SK-N-SH treated with all-trans-retinoic acid at 6 μM for 48 hours (cell line): ENCODE measurements around the gene PHACTR3.

Experiments
- ATAC-seq: fragments of 200-7000 bp; cut with Tn5 transposase; 3 replicates; pipeline ENCODE4 v1.9.1; 2020; ENCODE audit warnings: mild to moderate bottlenecking, moderate library complexity
- ARNTL ChIP-seq: fragments of 450-650 bp; formaldehyde crosslinking; IDR thresholded peaks from 2 replicates; pipeline ENCODE4 v1.5.0; 2020; ENCODE audit warnings: low read depth, mild to moderate bottlenecking, moderate library complexity, borderline replicate concordance
- BACH2 ChIP-seq: fragments of 250-450 bp; sonication (Bioruptor Pico); IDR thresholded peaks from 2 replicates; pipeline ENCODE4 v1.9.0; 2021; ENCODE audit warnings: mild to moderate bottlenecking, borderline replicate concordance
- CSDC2 ChIP-seq: fragments of 250-450 bp; sonication (Bioruptor Pico); IDR thresholded peaks from 2 replicates; pipeline ENCODE4 v1.5.0; 2020; ENCODE audit warnings: mild to moderate bottlenecking, moderate library complexity
- ESRRG ChIP-seq: fragments of 250-450 bp; sonication (Bioruptor Pico); IDR thresholded peaks from 2 replicates; pipeline ENCODE4 v1.6.1; 2021; ENCODE audit warnings: mild to moderate bottlenecking
- GLIS3 ChIP-seq: fragments of 250-450 bp; sonication (Bioruptor Pico); IDR thresholded peaks from 2 replicates; pipeline ENCODE4 v1.5.0; 2020; ENCODE audit warnings: mild to moderate bottlenecking, moderate library complexity
- ISL1 ChIP-seq: fragments of 250-450 bp; sonication (Bioruptor Pico); IDR thresholded peaks from 2 replicates; pipeline ENCODE4 v2.1.2; 2022; ENCODE audit warnings: mild to moderate bottlenecking, moderate library complexity
- OSR1 ChIP-seq: fragments of 250-450 bp; sonication (Bioruptor Pico); IDR thresholded peaks from 2 replicates; pipeline ENCODE4 v1.8.0; 2022; ENCODE audit warnings: moderate library complexity, mild to moderate bottlenecking, inconsistent platforms
- PPARA ChIP-seq: fragments of 250-450 bp; sonication (Bioruptor Pico); IDR thresholded peaks from 2 replicates; pipeline ENCODE4 v1.5.0; 2020; ENCODE audit warnings: mild to moderate bottlenecking, borderline replicate concordance
- RARB ChIP-seq: fragments of 250-450 bp; sonication (Bioruptor Pico); IDR thresholded peaks from 2 replicates; pipeline ENCODE4 v1.8.0; 2021; ENCODE audit warnings: mild to moderate bottlenecking, moderate library complexity
- SNAI2 ChIP-seq: fragments of 250-450 bp; sonication (Bioruptor Pico); IDR thresholded peaks from 2 replicates; pipeline ENCODE4 v1.5.0; 2020; ENCODE audit warnings: mild to moderate bottlenecking, moderate library complexity
- TCF4 ChIP-seq: fragments of 250-450 bp; sonication (Bioruptor Pico); IDR thresholded peaks from 2 replicates; pipeline ENCODE4 v1.8.0; 2021; ENCODE audit warnings: mild to moderate bottlenecking, moderate library complexity, borderline replicate concordance
- TOX ChIP-seq: fragments of 250-450 bp; sonication (Bioruptor Pico); IDR thresholded peaks from 2 replicates; pipeline ENCODE4 v1.8.0; 2021; ENCODE audit warnings: mild to moderate bottlenecking, moderate library complexity, borderline replicate concordance
- ZC3H10 ChIP-seq: fragments of 250-450 bp; sonication (Bioruptor Pico); IDR thresholded peaks from 2 replicates; pipeline ENCODE4 v1.5.1; 2021; ENCODE audit warnings: mild to moderate bottlenecking, moderate library complexity
- ZFP3 ChIP-seq: fragments of 250-450 bp; sonication (Bioruptor Pico); IDR thresholded peaks from 2 replicates; pipeline ENCODE4 v1.5.0; 2020; ENCODE audit warnings: mild to moderate bottlenecking, moderate library complexity
- ZFP30 ChIP-seq: fragments of 450-650 bp; formaldehyde crosslinking; IDR thresholded peaks from 2 replicates; pipeline ENCODE4 v1.5.0; 2022; ENCODE audit warnings: mild to moderate bottlenecking, moderate library complexity
- ZNF565 ChIP-seq: fragments of 450-650 bp; formaldehyde crosslinking; conservative IDR thresholded peaks from 2 replicates; pipeline ENCODE4 v1.5.0; 2020; ENCODE audit warnings: low read depth, mild to moderate bottlenecking, moderate library complexity
- ZNF70 ChIP-seq: fragments of 450-650 bp; formaldehyde crosslinking; IDR thresholded peaks from 2 replicates; pipeline ENCODE4 v1.5.0; 2020; ENCODE audit warnings: mild to moderate bottlenecking, moderate library complexity
- ZNF8 ChIP-seq: fragments of 450-650 bp; formaldehyde crosslinking; IDR thresholded peaks from 2 replicates; pipeline ENCODE4 v1.5.0; 2020; ENCODE audit warnings: mild to moderate bottlenecking, moderate library complexity
- TF ChIP-seq, protein P1 (sequence below): fragments of 250-450 bp; sonication (Bioruptor Pico); IDR thresholded peaks from 2 replicates; pipeline ENCODE4 v1.8.0; 2021; ENCODE audit warnings: low read depth, mild to moderate bottlenecking, moderate library complexity, borderline replicate concordance
- TF ChIP-seq, protein P2 (sequence below): fragments of 250-450 bp; sonication (Bioruptor Pico); IDR thresholded peaks from 2 replicates; pipeline ENCODE4 v1.5.0; 2020; ENCODE audit warnings: mild to moderate bottlenecking, moderate library complexity
- TF ChIP-seq, protein P3 (sequence below): fragments of 250-450 bp; sonication (Bioruptor Pico); IDR thresholded peaks from 2 replicates; pipeline ENCODE4 v1.5.1; 2021; ENCODE audit warnings: mild to moderate bottlenecking, moderate library complexity
- TF ChIP-seq, protein P4 (sequence below): fragments of 250-450 bp; sonication (Bioruptor Pico); IDR thresholded peaks from 2 replicates; pipeline ENCODE4 v1.8.0; 2020; ENCODE audit warnings: mild to moderate bottlenecking, moderate library complexity, borderline replicate concordance
- TF ChIP-seq, protein P5 (sequence below): fragments of 250-450 bp; sonication (Bioruptor Pico); IDR thresholded peaks from 2 replicates; pipeline ENCODE4 v1.5.1; 2020; ENCODE audit warnings: low read depth, mild to moderate bottlenecking, moderate library complexity

The PHACTR3 gene

DNA sequence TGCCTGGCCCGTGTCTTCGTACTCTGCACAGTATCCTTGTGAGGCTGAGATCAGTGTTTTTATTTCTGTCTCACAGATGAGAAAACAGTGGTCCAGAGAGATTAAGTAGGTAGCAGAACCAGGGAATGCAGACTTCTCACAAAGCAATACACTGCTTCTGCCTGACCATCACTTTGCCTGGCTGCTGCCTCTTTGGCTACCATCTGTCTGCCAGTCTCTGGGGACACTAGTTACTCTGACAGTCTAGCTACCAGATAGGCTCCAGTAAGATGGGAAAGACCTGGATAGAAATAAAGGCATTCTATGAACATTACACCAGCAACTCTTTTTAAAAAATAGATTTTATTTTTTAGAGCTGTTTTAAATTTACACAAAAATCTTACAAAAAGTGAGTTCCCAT, 96.9 kb downstream of the PHACTR3 start:
- TF ChIP-seq ZC3H10 (no peak), ZFP3 (no peak), ISL1 (CRISPR knock-in tag) (no peak), ESRRG (CRISPR knock-in tag) (no peak), ZFP30 (CRISPR knock-in tag) (no peak), ZNF8 (CRISPR knock-in tag) (no peak), GLIS3 (CRISPR knock-in tag) (no peak), OSR1 (no peak), TOX (no peak), PPARA (CRISPR knock-in tag) (no peak), CSDC2 (CRISPR knock-in tag) (no peak), ZNF70 (no peak), TCF4 (CRISPR knock-in tag) (no peak), ZNF565 (no peak)
- TF ChIP-seq, protein P1, sequence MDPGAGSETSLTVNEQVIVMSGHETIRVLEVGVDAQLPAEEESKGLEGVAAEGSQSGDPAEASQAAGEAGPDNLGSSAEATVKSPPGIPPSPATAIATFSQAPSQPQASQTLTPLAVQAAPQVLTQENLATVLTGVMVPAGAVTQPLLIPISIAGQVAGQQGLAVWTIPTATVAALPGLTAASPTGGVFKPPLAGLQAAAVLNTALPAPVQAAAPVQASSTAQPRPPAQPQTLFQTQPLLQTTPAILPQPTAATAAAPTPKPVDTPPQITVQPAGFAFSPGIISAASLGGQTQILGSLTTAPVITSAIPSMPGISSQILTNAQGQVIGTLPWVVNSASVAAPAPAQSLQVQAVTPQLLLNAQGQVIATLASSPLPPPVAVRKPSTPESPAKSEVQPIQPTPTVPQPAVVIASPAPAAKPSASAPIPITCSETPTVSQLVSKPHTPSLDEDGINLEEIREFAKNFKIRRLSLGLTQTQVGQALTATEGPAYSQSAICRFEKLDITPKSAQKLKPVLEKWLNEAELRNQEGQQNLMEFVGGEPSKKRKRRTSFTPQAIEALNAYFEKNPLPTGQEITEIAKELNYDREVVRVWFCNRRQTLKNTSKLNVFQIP (CRISPR knock-in tag) = no peak
- TF ChIP-seq, protein P2, sequence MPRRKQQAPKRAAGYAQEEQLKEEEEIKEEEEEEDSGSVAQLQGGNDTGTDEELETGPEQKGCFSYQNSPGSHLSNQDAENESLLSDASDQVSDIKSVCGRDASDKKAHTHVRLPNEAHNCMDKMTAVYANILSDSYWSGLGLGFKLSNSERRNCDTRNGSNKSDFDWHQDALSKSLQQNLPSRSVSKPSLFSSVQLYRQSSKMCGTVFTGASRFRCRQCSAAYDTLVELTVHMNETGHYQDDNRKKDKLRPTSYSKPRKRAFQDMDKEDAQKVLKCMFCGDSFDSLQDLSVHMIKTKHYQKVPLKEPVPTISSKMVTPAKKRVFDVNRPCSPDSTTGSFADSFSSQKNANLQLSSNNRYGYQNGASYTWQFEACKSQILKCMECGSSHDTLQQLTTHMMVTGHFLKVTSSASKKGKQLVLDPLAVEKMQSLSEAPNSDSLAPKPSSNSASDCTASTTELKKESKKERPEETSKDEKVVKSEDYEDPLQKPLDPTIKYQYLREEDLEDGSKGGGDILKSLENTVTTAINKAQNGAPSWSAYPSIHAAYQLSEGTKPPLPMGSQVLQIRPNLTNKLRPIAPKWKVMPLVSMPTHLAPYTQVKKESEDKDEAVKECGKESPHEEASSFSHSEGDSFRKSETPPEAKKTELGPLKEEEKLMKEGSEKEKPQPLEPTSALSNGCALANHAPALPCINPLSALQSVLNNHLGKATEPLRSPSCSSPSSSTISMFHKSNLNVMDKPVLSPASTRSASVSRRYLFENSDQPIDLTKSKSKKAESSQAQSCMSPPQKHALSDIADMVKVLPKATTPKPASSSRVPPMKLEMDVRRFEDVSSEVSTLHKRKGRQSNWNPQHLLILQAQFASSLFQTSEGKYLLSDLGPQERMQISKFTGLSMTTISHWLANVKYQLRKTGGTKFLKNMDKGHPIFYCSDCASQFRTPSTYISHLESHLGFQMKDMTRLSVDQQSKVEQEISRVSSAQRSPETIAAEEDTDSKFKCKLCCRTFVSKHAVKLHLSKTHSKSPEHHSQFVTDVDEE (CRISPR knock-in tag) = no peak
- TF ChIP-seq, protein P3, sequence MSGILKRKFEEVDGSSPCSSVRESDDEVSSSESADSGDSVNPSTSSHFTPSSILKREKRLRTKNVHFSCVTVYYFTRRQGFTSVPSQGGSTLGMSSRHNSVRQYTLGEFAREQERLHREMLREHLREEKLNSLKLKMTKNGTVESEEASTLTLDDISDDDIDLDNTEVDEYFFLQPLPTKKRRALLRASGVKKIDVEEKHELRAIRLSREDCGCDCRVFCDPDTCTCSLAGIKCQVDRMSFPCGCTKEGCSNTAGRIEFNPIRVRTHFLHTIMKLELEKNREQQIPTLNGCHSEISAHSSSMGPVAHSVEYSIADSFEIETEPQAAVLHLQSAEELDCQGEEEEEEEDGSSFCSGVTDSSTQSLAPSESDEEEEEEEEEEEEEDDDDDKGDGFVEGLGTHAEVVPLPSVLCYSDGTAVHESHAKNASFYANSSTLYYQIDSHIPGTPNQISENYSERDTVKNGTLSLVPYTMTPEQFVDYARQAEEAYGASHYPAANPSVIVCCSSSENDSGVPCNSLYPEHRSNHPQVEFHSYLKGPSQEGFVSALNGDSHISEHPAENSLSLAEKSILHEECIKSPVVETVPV (CRISPR knock-in tag) = no peak
- TF ChIP-seq, protein P4, sequence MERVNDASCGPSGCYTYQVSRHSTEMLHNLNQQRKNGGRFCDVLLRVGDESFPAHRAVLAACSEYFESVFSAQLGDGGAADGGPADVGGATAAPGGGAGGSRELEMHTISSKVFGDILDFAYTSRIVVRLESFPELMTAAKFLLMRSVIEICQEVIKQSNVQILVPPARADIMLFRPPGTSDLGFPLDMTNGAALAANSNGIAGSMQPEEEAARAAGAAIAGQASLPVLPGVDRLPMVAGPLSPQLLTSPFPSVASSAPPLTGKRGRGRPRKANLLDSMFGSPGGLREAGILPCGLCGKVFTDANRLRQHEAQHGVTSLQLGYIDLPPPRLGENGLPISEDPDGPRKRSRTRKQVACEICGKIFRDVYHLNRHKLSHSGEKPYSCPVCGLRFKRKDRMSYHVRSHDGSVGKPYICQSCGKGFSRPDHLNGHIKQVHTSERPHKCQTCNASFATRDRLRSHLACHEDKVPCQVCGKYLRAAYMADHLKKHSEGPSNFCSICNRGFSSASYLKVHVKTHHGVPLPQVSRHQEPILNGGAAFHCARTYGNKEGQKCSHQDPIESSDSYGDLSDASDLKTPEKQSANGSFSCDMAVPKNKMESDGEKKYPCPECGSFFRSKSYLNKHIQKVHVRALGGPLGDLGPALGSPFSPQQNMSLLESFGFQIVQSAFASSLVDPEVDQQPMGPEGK (CRISPR knock-in tag) = no peak
- TF ChIP-seq, all 23 proteins: peak for 0

DNA sequence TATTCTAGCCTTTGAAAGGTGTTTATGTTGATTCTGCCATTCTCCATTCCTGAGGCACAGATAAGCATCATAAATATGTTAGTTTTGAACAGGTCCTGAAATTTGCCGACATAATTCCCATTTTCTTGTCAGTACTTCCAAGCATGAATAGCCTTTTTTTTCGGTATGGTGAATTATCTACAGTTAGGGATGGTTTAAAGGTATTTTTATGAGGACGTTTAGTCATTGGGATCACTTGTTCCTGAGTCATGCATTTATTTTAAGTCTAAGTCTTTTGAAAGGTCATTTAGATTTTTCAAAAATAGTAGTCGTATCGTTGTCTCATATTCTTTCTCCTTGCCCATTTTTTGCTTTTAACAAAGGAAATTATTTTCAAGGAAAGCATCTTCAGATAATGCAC, 98.7 kb downstream of the PHACTR3 start:
- ATAC-seq = no peak
- TF ChIP-seq TCF4 (CRISPR knock-in tag) = no peak
- TF ChIP-seq ZNF8 (CRISPR knock-in tag) = no peak
- no peak for TF ChIP-seq ESRRG (CRISPR knock-in tag)
- no peak for TF ChIP-seq ZC3H10
- no peak for TF ChIP-seq BACH2 (CRISPR knock-in tag)
- TF ChIP-seq CSDC2 (CRISPR knock-in tag) = no peak

More for the DNA sequence above, 96.9 kb downstream of the PHACTR3 start:
- ATAC-seq = no peak

DNA sequence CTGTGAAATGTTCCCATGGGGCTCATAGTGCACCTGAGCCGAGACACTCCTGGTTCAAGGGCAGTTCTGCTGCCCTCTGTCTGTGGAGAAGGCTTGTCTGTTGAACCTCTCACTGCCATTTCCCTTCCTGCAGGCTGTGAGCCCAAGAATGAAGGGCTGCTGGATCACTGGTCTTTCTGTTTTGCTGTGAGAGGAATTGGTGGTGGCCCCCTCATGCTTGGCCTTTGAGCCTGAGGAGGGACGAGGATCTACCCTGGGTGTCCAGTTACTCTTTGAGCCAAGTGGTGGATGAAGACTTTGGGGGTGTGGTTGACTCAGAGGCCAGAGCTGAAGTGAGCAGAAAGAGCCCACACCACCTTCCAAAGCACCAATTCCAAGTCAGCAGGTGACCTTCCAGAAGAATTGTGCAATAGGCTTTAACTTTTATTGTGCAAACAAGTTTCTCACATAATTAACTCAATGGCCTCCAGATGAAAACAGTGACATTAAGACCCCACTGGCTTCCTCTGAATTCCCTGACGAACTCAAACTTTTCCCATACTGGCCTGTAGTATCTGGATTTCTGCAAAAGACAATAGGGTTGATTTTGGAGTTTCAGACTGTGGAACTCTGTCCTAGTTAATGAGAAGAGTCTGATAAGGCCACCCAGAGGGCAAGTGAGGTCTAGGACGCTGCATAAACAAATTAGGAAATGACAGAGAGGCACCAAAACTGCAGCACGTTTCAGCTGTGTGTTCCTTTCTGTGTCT, 101.5 kb downstream of the PHACTR3 start:
- no peak for ATAC-seq
- TF ChIP-seq ZC3H10 = no peak
- no peak for TF ChIP-seq OSR1
- no peak for TF ChIP-seq CSDC2 (CRISPR knock-in tag)
- TF ChIP-seq RARB = no peak
- TF ChIP-seq ARNTL (CRISPR knock-in tag) = no peak
- no peak for TF ChIP-seq ZNF70
- TF ChIP-seq, protein P4 (CRISPR knock-in tag) = no peak
- no peak for TF ChIP-seq ZNF565
- TF ChIP-seq ISL1 (CRISPR knock-in tag) = no peak
- no peak for TF ChIP-seq TCF4 (CRISPR knock-in tag)
- no peak for TF ChIP-seq PPARA (CRISPR knock-in tag)
- TF ChIP-seq ZFP30 (CRISPR knock-in tag) = no peak
- TF ChIP-seq SNAI2 (CRISPR knock-in tag) = no peak
- no peak for TF ChIP-seq GLIS3 (CRISPR knock-in tag)
- TF ChIP-seq BACH2 (CRISPR knock-in tag) = no peak
- TF ChIP-seq, protein P5, sequence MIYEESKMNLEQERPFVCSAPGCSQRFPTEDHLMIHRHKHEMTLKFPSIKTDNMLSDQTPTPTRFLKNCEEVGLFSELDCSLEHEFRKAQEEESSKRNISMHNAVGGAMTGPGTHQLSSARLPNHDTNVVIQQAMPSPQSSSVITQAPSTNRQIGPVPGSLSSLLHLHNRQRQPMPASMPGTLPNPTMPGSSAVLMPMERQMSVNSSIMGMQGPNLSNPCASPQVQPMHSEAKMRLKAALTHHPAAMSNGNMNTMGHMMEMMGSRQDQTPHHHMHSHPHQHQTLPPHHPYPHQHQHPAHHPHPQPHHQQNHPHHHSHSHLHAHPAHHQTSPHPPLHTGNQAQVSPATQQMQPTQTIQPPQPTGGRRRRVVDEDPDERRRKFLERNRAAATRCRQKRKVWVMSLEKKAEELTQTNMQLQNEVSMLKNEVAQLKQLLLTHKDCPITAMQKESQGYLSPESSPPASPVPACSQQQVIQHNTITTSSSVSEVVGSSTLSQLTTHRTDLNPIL (CRISPR knock-in tag) = no peak
- no peak for TF ChIP-seq TOX
- TF ChIP-seq, all 23 proteins: peak for 0
